Measurements from ENCODE around the gene OTOG. TPM values are rescaled to one million over a fixed set of nuclear protein-coding genes. Genes with fewer than 3 reads are reported as not detected.

The OTOG gene
- total RNA-seq, 1 experiment from 2014 or later = not detected

GRCh38 chr11:17500673-17501072 is 46.4 kb upstream of the OTOG start:
- Histone ChIP-seq H3K27ac (no peak overlapping the region), H3K4me3 (no peak overlapping the region), H3F3A (ENCODE audit: insufficient read depth, low read depth) (no peaks in the 10 kb centered on the region), H4K20me1 (ENCODE audit: insufficient read depth) (no peaks in the 10 kb centered on the region), H3K9me3 (ENCODE audit: insufficient read depth, low read depth) (no peaks in the 10 kb centered on the region), H3K79me2 (ENCODE audit: low read depth) (no peaks in the 10 kb centered on the region), H3K4me2 (no peak overlapping the region), H2AFZ (no peak overlapping the region), H3K4me1 (replicated peaks; ENCODE audit: insufficient read depth) (no peaks in the 10 kb centered on the region), H3K27me3 (ENCODE audit: insufficient read depth, low read depth) (peaks cover 53% of the 10 kb centered on the region), H3K36me3 (ENCODE audit: low read depth) (no peaks in the 10 kb centered on the region), H3K9me2 (ENCODE audit: insufficient read depth) (no peaks in the 10 kb centered on the region)
- intact Hi-C loops (cut with micrococcal nuclease; ENCODE audit: unreplicated experiment) = loop anchor here (10.0 kb wide), 1 partner anchor 716 kb away; no protein-coding TSS in a partner anchor
- DNase-seq = no peak
- no peak for TF ChIP-seq EZH2 (IDR thresholded peaks at IDR 0.05; ENCODE audit: low read depth)
- TF ChIP-seq CTCF (conservative IDR thresholded peaks at IDR 0.05) = no peak
- ChIA-PET POLR2A (ENCODE audit: unreplicated experiment) (no interaction called here), CTCF (no interaction called here)
- no TSS peak for BruUV-seq (replicated peaks)

- TF ChIP-seq CTCF (conservative IDR thresholded peaks at IDR 0.05) (no peak), EZH2 (IDR thresholded peaks at IDR 0.05; ENCODE audit: low read depth) (no peak)
- Histone ChIP-seq H4K20me1 (ENCODE audit: insufficient read depth) (no peaks in the 10 kb centered on the region), H3F3A (ENCODE audit: insufficient read depth, low read depth) (no peaks in the 10 kb centered on the region), H3K9me3 (ENCODE audit: insufficient read depth, low read depth) (no peaks in the 10 kb centered on the region), H3K27ac (no peak overlapping the region), H3K9me2 (ENCODE audit: insufficient read depth) (no peaks in the 10 kb centered on the region), H3K4me2 (no peak overlapping the region), H3K4me1 (replicated peaks; ENCODE audit: insufficient read depth) (no peaks in the 10 kb centered on the region), H3K79me2 (ENCODE audit: low read depth) (no peaks in the 10 kb centered on the region), H3K36me3 (ENCODE audit: low read depth) (no peaks in the 10 kb centered on the region), H3K27me3 (ENCODE audit: insufficient read depth, low read depth) (peaks cover 44% of the 10 kb centered on the region), H2AFZ (no peak overlapping the region), H3K4me3 (no peak overlapping the region)
- POLR2A ChIA-PET (ENCODE audit: unreplicated experiment) = no interaction called here
- intact Hi-C loops (cut with micrococcal nuclease; ENCODE audit: unreplicated experiment) = loop anchor here (10.0 kb wide), 1 partner anchor 718 kb away; no protein-coding TSS in a partner anchor
- no peak for DNase-seq
- no TSS peak for BruUV-seq (replicated peaks)
- CTCF ChIA-PET = interaction anchor here (0.6 kb wide), 1 partner anchor 301 kb away, joined by 5 read pairs; no protein-coding TSS in a partner anchor
These were observed 44.4 kb upstream of the OTOG start for GRCh38 chr11:17502630-17503029.

- Histone ChIP-seq H3K36me3 (ENCODE audit: low read depth) (no peaks in the 10 kb centered on the region), H3K4me2 (no peak overlapping the region), H3K4me3 (no peak overlapping the region), H2AFZ (no peak overlapping the region), H3K27me3 (ENCODE audit: insufficient read depth, low read depth) (peaks cover 58% of the 10 kb centered on the region), H3K79me2 (ENCODE audit: low read depth) (no peaks in the 10 kb centered on the region), H3K4me1 (replicated peaks; ENCODE audit: insufficient read depth) (no peaks in the 10 kb centered on the region), H3K9me3 (ENCODE audit: insufficient read depth, low read depth) (no peaks in the 10 kb centered on the region), H3K9me2 (ENCODE audit: insufficient read depth) (no peaks in the 10 kb centered on the region), H3K27ac (no peak overlapping the region), H3F3A (ENCODE audit: insufficient read depth, low read depth) (no peaks in the 10 kb centered on the region), H4K20me1 (ENCODE audit: insufficient read depth) (no peaks in the 10 kb centered on the region)
- peak; percentile 53 to 79 for DNase-seq
- intact Hi-C loops (cut with micrococcal nuclease; ENCODE audit: unreplicated experiment) = loop anchor here (1.0 to 10.0 kb wide), 3 partner anchors 118 to 720 kb away; no protein-coding TSS in a partner anchor
- CTCF ChIA-PET = interaction anchor here (0.9 kb wide), 1 partner anchor 121 kb away, joined by 6 read pairs; no protein-coding TSS in a partner anchor
- no peak for TF ChIP-seq EZH2 (IDR thresholded peaks at IDR 0.05; ENCODE audit: low read depth)
- TF ChIP-seq CTCF (conservative IDR thresholded peaks at IDR 0.05) = peak; percentile 92
- POLR2A ChIA-PET (ENCODE audit: unreplicated experiment) = no interaction called here
- no TSS peak for BruUV-seq (replicated peaks)
These were observed 42.5 kb upstream of the OTOG start for GRCh38 chr11:17504330-17505107.
